Lung (tissue), 12 donors: Measurements from ENCODE around the gene PTBP2. TPM values are rescaled to one million over a fixed set of nuclear protein-coding genes. Genes with fewer than 3 reads are reported as not detected.

Experiments used
- ATAC-seq: fragments of 200-7000 bp; cut with Tn5 transposase; one replicate; pipeline ENCODE4 v1.9.1; 2020; ENCODE audit warnings: moderate number of reproducible peaks; ENCODE audit not compliant: insufficient read depth, low FRiP score
- DNase-seq, 3 donors: peaks; one replicate each; pipeline ENCODE4 v3.0.0-alpha.2; 2013 to 2017
- H3K27ac ChIP-seq, 2 donors: one replicate each; pipeline ENCODE4 v1.5.1; 2013; ENCODE audit warnings: mild to moderate bottlenecking in 2 of 2, moderate library complexity in 2 of 2, control low read depth in 1 of 2, inconsistent platforms in 1 of 2, low read depth in 1 of 2, low read length in 1 of 2
- H3K27me3 ChIP-seq, 3 donors: one replicate each; pipeline ENCODE4 v1.5.1; 2013; ENCODE audit warnings: low read length in 2 of 3; ENCODE audit not compliant: control insufficient read depth in 3 of 3, insufficient read depth in 3 of 3
- H3K36me3 ChIP-seq, 4 donors: one replicate each; pipeline ENCODE4 v1.5.1; 2013; ENCODE audit warnings: low read length in 4 of 4, mild to moderate bottlenecking in 1 of 4, moderate library complexity in 1 of 4; ENCODE audit not compliant: control insufficient read depth in 4 of 4, insufficient read depth in 4 of 4
- H3K4me1 ChIP-seq, 5 donors: one replicate each; pipeline ENCODE4 v1.5.1; 2013; ENCODE audit warnings: low read length in 5 of 5, mild to moderate bottlenecking in 2 of 5, moderate library complexity in 1 of 5; ENCODE audit not compliant: control insufficient read depth in 5 of 5, insufficient read depth in 5 of 5
- H3K4me3 ChIP-seq: one replicate; pipeline ENCODE4 v1.5.1; 2013; ENCODE audit warnings: mild to moderate bottlenecking, control low read depth, moderate library complexity
- H3K9ac ChIP-seq, 2 donors: one replicate each; pipeline ENCODE4 v1.5.1; 2013; ENCODE audit warnings: low read length in 2 of 2, control low read depth in 1 of 2; ENCODE audit not compliant: insufficient read depth in 1 of 2
- H3K9me3 ChIP-seq, 4 donors: one replicate each; pipeline ENCODE4 v1.5.1; 2013; ENCODE audit warnings: low read length in 3 of 4, mild to moderate bottlenecking in 1 of 4, moderate library complexity in 1 of 4; ENCODE audit not compliant: control insufficient read depth in 4 of 4, insufficient read depth in 3 of 4
- CTCF ChIP-seq: IDR thresholded peaks from 2 replicates; pipeline ENCODE4 v1.5.1; 2012; ENCODE audit warnings: mild to moderate bottlenecking; ENCODE audit errors: control extremely low read depth, extremely low read depth
- WGBS, 2 donors: extraction: QIAGEN DNeasy Blood & Tissue Kit; methylation state at CpG; one replicate each; pipeline ENCODE4 v1.1.7; 2013; 5-methylcytosine and 5-hydroxymethylcytosine counted together
- polyA plus RNA-seq, 2 donors: library from polyadenylated mRNA; stranded (reverse); fragments of 200-250 nt; gene quantifications; one replicate each; pipeline ENCODE4 v1.2.1, GENCODE V29; 2013
- total RNA-seq, 2 donors: library from RNA; depleted of rRNA in 1 of 2; stranded (reverse); fragments of >200 nt in 1 of 2; gene quantifications; one replicate each; pipeline ENCODE4 v1.2.1, GENCODE V29; 2014 to 2021
- donor health status: control.
- donor health status: control.
- donor health status: Bipolar disorder and iron deficiency.
- donor health status: healthy.
- donor health status: DM: yes; HTN: yes; CAD: no.

PTBP2 gene
- total and polyA plus RNA-seq, 4 donors: 5.7 to 79.7 (median 14.6) TPM

- H3K9me3 ChIP-seq: no peaks in the 10 kb centered on the region
- peaks cover 0 to 2% (median 1%) of the 10 kb centered on the region in 5 donors for H3K4me1 ChIP-seq
- 98 to 99% methylated on average over 1 of the region's 1 CpG for WGBS, 2 donors
- no peak overlapping the region for H3K27ac ChIP-seq
- TF ChIP-seq CTCF: no peak
- no peak for DNase-seq
- ATAC-seq: no peak
- H3K4me3 ChIP-seq: no peak overlapping the region
- H3K36me3 ChIP-seq: peaks cover 1 to 3% (median 2%) of the 10 kb centered on the region in 4 donors
- H3K27me3 ChIP-seq: no peaks in the 10 kb centered on the region
- no peak overlapping the region for H3K9ac ChIP-seq
These were observed 26.0 kb downstream of the PTBP2 start for GRCh38 chr1:96747565-96747964.

GRCh38 chr1:96748078-96748477, 26.5 kb downstream of the PTBP2 start:
- peaks cover 0 to 2% (median 0%) of the 10 kb centered on the region in 5 donors for H3K4me1 ChIP-seq
- DNase-seq: no peak
- no peak overlapping the region for H3K27ac ChIP-seq
- H3K9me3 ChIP-seq: no peaks in the 10 kb centered on the region
- H3K27me3 ChIP-seq: no peaks in the 10 kb centered on the region
- no peak overlapping the region for H3K4me3 ChIP-seq
- no peak overlapping the region for H3K9ac ChIP-seq
- WGBS, 2 donors: 72 to 86% methylated on average over 3 of the region's 3 CpGs
- peaks cover 5 to 8% (median 7%) of the 10 kb centered on the region in 4 donors for H3K36me3 ChIP-seq
- no peak for TF ChIP-seq CTCF
- no peak for ATAC-seq

GRCh38 chr1:96749618-96750017, 28.0 kb downstream of the PTBP2 start:
- H3K9me3 ChIP-seq: no peaks in the 10 kb centered on the region
- ATAC-seq (no peak), DNase-seq (peak in 2 of 3 donors; percentile 23 to 24)
- peaks cover 0 to 2% (median 0%) of the 10 kb centered on the region in 5 donors for H3K4me1 ChIP-seq
- no peak overlapping the region for H3K27ac ChIP-seq
- H3K9ac ChIP-seq: no peak overlapping the region
- no peaks in the 10 kb centered on the region for H3K27me3 ChIP-seq
- no peak for TF ChIP-seq CTCF
- H3K4me3 ChIP-seq: no peak overlapping the region
- 61 to 74% methylated on average over 2 of the region's 2 CpGs for WGBS, 2 donors
- H3K36me3 ChIP-seq: peaks cover 6 to 18% (median 12%) of the 10 kb centered on the region in 4 donors

- peaks cover 6 to 42% (median 24%) of the 10 kb centered on the region in 4 donors for H3K36me3 ChIP-seq
- no peak for DNase-seq
- peaks cover 0 to 2% (median 0%) of the 10 kb centered on the region in 5 donors for H3K4me1 ChIP-seq
- WGBS, 2 donors: 96 to 97% methylated on average over 2 of the region's 2 CpGs
- no peaks in the 10 kb centered on the region for H3K9me3 ChIP-seq
- ATAC-seq: no peak
- no peaks in the 10 kb centered on the region for H3K27me3 ChIP-seq
- no peak overlapping the region for H3K4me3 ChIP-seq
- no peak for TF ChIP-seq CTCF
- H3K9ac ChIP-seq: no peak overlapping the region
- no peak overlapping the region for H3K27ac ChIP-seq
These were observed 30.8 kb downstream of the PTBP2 start for GRCh38 chr1:96752394-96752793.
